Stimulated activated memory B cell treated with anti-CD40 and anti-IgM and Interleukin-4, amounts not matched to agents 10 μg/mL and 1 μg/mL and 100 μg/mL, for 72 hours (primary cell): ENCODE measurements around the gene LKAAEAR1.

ENCODE experiments used
- ATAC-seq: fragments of 150-1000 bp; cut with Tn5 transposase; 2 replicates; pipeline ENCODE4 v1.10.0; 2021
- H3K27ac Mint-ChIP-seq: one replicate; pipeline ENCODE4 v1.8.0; 2022; ENCODE audit warnings: mild to moderate bottlenecking, mixed read lengths
- H3K27me3 Mint-ChIP-seq: one replicate; pipeline ENCODE4 v1.8.0; 2022; ENCODE audit warnings: mixed read lengths
- H3K36me3 Mint-ChIP-seq: one replicate; pipeline ENCODE4 v1.8.0; 2022; ENCODE audit warnings: mixed read lengths
- H3K4me1 Mint-ChIP-seq: one replicate; pipeline ENCODE4 v1.8.0; 2022; ENCODE audit warnings: mixed read lengths
- H3K4me3 Mint-ChIP-seq: one replicate; pipeline ENCODE4 v1.8.0; 2022; ENCODE audit warnings: mild to moderate bottlenecking, moderate library complexity, mixed read lengths
- H3K9me3 Mint-ChIP-seq: one replicate; pipeline ENCODE4 v1.8.0; 2022; ENCODE audit warnings: mixed read lengths

The LKAAEAR1 gene

DNA sequence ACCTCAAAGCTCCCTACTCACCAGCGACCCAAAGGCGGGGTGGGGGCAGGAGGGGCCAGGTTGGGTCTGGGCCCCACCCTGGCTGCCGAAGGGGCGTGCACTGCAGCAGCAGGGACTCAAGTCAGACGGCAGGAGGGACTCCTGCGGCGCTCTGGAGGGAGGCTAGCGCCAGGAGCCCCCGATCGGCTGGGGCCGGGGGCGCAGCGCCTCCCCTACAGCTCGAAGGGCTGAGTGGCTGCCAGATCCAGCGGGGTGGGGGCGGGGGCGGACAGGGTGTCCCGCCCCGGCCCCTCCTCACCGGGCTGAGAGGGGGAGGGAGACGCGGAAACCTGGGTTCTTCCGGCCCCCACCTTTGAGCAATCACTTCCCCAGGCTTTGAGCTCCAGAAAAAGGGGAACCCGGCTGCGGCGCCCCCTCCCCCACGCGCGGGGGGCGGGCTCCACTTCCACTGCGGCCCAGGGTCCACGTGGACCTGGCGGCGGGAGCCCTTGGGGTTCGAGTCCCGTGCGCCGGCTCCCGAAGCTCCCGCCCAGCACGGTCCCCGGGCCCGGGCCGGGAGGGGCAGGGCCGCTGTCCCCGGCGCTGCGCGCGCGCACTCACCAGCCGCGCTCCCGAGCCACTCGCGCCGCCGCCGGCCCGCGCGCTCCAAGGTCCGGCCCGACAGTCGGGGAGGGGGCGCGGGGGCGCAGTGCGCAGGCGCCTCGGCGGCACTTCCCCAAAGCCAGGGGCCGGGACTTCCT lies 4.8 kb downstream of the LKAAEAR1 start, which contains the start of gene RGS19:
Gene RGS19 (minus strand): TSS at position 246 of the 740 bp plus-strand sequence. CDS start 2,632 bp downstream, outside the sequence.
- peak; percentile 65 for ATAC-seq
- Mint-ChIP-seq H3K27ac (peak within 1 kb of the TSS; percentile 96), H3K4me1 (peaks cover 70% of the 10 kb centered on the region), H3K27me3 (peaks cover 3% of the 10 kb centered on the region), H3K36me3 (peaks cover 17% of the 10 kb centered on the region), H3K9me3 (no peaks in the 10 kb centered on the region), H3K4me3 (peak within 1 kb of the TSS; percentile 97)

DNA sequence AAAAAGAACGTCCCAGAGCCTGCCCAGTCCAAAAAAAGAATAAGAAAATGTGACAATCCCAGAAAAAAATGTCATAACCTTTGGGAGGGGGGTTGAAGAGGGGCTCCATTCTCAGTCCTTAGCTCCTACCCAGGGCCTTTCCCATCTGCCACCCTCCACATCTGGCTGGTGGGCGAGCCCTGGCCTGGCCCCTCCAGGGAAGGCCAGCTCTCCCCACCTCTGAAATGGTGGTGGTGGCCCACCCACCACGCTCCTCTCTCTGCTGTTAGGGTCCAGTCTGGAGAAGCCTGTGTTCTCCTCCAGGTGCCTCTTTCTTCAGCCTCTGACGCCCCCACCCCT lies 5.3 kb downstream of the LKAAEAR1 start:
- Mint-ChIP-seq H3K36me3 (peaks cover 22% of the 10 kb centered on the region), H3K27me3 (no peaks in the 10 kb centered on the region), H3K4me3 (peak overlapping the region; percentile 97), H3K9me3 (no peaks in the 10 kb centered on the region), H3K4me1 (peaks cover 71% of the 10 kb centered on the region), H3K27ac (peak overlapping the region; percentile 96)
- ATAC-seq: no peak

DNA sequence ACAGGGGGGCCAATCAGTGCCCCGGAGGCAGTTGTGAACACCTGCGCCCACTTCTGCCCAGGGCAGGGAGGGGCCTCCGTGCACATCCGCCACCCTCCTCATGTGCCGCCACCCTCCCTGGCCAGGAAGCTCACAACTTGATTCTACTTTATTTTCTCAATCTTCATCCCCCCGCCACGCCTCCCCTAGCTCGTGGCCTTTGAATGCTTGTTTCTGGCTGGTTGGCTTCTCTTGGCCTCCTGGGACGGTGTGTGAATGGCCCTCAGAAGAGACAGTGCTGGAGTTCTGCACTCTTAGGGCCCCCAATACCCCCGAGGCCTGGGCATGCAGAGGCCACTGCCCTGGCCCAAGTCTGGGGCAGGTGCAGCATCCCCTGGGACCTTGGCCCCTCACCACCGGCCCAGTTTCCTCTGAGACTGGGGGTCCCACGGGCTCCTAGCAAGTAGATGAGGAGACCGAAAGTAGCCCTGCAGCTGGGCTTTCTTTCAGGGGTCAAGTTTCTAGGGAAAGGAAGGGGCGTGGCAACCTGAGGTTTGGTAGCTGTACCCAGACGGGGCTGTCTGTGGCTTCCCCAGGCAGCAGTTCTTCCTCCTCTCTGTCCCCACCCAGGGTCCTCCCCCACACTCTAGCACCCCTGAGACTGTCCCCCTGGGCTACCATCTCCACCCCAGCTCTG lies 6.2 kb downstream of the LKAAEAR1 start:
- H3K27me3 Mint-ChIP-seq: no peaks in the 10 kb centered on the region
- H3K4me1 Mint-ChIP-seq: peaks cover 66% of the 10 kb centered on the region
- H3K4me3 Mint-ChIP-seq: peak overlapping the region; percentile 97
- peak; percentile 70 for ATAC-seq
- peaks cover 29% of the 10 kb centered on the region for H3K36me3 Mint-ChIP-seq
- H3K27ac Mint-ChIP-seq: peak overlapping the region; percentile 96
- H3K9me3 Mint-ChIP-seq: no peaks in the 10 kb centered on the region

DNA sequence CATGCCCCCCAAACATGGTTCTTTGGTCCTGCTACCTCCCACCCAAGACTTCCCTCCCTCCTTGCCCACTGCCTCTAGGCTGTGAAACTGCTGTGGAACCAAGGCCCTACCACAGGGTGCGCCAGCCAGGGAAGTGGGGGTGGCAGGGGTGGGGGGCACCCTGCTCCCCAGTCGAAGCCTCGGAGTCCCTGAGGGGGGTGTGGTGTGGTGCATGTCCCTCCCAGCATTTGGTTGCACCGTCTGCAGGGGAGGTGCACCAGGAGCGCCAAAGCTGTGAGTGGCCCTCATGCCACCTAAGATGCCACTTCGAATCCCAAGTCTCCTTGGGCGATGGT lies 6.7 kb downstream of the LKAAEAR1 start:
- peaks cover 64% of the 10 kb centered on the region for H3K4me1 Mint-ChIP-seq
- H3K9me3 Mint-ChIP-seq: no peaks in the 10 kb centered on the region
- peak overlapping the region; percentile 96 for H3K27ac Mint-ChIP-seq
- H3K4me3 Mint-ChIP-seq: peak overlapping the region; percentile 97
- no peaks in the 10 kb centered on the region for H3K27me3 Mint-ChIP-seq
- peaks cover 32% of the 10 kb centered on the region for H3K36me3 Mint-ChIP-seq
- no peak for ATAC-seq

DNA sequence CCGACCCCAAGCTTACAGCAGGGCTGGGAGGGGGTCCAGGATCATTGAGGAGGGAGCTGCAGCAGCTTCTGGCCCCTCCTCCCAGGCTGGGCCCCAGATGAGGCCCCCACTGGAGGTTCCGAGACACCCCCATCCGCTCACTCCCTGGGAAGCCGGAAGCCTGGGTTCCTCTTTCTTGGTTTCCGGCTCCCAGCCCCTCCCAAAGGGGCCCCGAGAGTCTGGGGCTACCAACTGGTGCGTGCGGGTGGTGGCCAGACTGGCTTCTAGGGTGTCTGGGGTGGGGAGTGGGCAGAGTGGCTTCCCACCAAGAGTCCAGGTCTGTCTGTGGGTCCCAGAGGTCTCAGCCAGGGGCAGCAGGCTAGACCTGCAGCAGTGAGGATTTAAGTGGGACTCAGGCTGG lies 7.1 kb downstream of the LKAAEAR1 start:
- H3K27ac Mint-ChIP-seq: peak overlapping the region; percentile 96
- no peaks in the 10 kb centered on the region for H3K27me3 Mint-ChIP-seq
- no peaks in the 10 kb centered on the region for H3K9me3 Mint-ChIP-seq
- H3K4me1 Mint-ChIP-seq: peaks cover 64% of the 10 kb centered on the region
- peaks cover 36% of the 10 kb centered on the region for H3K36me3 Mint-ChIP-seq
- ATAC-seq: peak; percentile 26
- H3K4me3 Mint-ChIP-seq: peak overlapping the region; percentile 97

DNA sequence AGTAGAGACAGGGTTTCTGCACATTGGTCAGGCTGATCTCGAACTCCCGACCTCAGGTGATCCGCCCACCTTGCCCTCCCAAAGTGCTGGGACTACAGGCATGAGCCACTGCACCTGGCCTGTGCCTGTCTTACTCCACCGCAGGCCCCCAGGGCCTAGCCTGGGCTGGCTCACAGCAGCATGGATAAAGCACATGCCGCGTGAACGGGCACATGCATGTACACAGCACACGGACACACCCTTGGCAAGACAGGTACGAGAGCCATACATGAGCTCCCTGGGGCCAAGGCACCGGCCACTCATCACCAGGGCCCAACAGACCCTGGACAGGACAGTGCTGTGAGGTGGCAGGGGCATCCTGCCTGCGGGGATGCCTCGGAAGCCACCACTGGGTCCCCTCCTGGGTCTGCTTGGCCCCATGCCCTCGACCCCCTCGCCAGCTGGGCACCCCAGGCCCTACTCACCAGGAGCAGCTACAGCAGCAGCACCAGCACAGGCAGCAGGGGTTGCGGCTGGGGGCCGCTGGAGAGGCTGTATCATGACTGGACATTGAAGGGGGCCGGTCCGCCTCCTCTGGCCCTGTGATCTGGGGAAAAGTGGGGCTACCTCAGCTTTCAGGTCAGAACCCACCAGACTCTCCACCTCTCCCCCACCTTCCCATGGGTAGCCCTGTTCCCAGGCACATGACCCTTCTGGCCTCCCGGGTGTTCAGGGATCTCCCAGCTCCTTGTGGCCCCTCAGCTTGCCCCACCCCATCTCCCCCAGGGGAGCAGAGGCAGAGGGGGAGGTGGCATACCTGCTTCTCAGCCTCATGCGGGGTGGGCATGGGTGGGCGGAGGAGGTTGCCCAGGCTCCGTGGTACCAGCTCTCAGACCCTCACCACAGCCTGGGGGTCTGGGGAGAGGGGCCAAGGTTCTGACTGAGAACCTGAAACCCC lies 7.9 kb downstream of the LKAAEAR1 start:
- H3K27me3 Mint-ChIP-seq: no peaks in the 10 kb centered on the region
- peak overlapping the region; percentile 97 for H3K4me3 Mint-ChIP-seq
- H3K9me3 Mint-ChIP-seq: no peaks in the 10 kb centered on the region
- peaks cover 37% of the 10 kb centered on the region for H3K36me3 Mint-ChIP-seq
- peaks cover 64% of the 10 kb centered on the region for H3K4me1 Mint-ChIP-seq
- ATAC-seq: no peak
- peak overlapping the region; percentile 96 for H3K27ac Mint-ChIP-seq

DNA sequence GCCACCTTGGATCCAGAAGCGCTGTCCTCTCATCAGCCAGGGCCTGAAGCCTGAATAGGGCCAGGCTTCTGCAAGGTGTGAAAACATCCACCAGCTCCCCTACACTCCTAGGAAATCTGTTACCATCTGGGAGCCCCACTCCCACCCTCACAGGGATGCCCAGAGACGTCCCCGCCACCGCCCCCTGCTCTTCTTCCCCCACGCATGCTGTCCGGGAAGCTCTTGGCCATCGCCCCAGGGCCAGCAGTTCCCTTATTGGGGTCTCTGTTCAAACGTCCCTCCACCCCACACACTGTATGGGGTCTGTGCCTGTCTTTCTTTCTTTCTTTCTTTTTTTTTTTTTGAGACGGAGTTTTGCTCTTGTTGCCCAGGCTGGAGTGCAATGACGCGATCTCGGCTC lies 8.6 kb downstream of the LKAAEAR1 start:
- H3K4me1 Mint-ChIP-seq: peaks cover 71% of the 10 kb centered on the region
- H3K9me3 Mint-ChIP-seq: no peaks in the 10 kb centered on the region
- H3K36me3 Mint-ChIP-seq: peaks cover 37% of the 10 kb centered on the region
- H3K27me3 Mint-ChIP-seq: no peaks in the 10 kb centered on the region
- H3K27ac Mint-ChIP-seq: peak overlapping the region; percentile 96
- no peak overlapping the region for H3K4me3 Mint-ChIP-seq
- ATAC-seq: no peak

DNA sequence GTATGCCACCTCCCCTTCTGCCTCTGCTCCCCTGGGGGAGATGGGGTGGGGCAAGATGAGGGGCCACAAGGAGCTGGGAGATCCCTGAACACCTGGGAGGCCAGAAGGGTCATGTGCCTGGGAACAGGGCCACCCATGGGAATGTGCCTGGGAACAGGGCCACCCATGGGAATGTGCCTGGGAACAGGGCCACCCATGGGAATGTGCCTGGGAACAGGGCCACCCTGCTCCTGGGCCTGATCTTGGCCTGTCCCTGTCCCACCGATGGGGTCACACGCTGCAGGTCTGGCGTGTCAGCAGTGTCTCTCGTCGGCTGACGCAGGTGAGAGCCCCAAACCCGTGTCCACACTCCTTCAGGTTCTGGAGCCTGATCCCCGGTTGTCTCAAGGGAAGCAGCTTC lies 9.2 kb downstream of the LKAAEAR1 start:
- ATAC-seq: no peak
- peaks cover 67% of the 10 kb centered on the region for H3K4me1 Mint-ChIP-seq
- peaks cover 37% of the 10 kb centered on the region for H3K36me3 Mint-ChIP-seq
- no peaks in the 10 kb centered on the region for H3K9me3 Mint-ChIP-seq
- no peaks in the 10 kb centered on the region for H3K27me3 Mint-ChIP-seq
- no peak overlapping the region for H3K4me3 Mint-ChIP-seq
- no peak overlapping the region for H3K27ac Mint-ChIP-seq

DNA sequence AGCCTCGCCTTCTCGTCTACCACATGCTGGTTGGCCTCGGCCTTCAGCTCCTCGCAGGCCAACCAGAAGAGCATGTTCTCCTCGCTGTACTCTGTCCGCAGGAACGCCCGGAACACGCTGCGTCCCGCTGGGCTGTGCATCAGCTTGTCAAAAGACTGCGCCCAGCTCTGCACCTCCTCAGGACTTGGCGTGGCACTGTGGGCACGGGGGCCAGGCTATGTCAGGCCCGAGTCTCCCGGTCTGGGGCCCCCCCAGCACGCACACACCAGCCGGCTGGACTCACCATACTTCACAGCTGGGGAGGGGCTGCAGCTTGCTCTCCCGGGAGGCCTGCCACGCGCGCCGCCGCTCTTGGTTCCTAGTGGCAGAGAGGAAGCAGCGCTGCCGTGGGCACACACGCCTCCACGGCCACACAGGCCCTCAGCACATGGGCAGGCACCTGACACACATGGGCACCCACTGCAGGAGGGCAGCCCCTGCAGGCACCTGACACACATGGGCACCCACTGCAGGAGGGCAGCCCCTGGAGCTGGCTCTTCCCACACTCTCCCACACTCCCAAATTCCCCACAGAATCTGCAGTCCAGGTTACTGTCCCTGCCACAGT lies 9.9 kb downstream of the LKAAEAR1 start:
- Mint-ChIP-seq H3K4me3 (no peak overlapping the region), H3K27me3 (no peaks in the 10 kb centered on the region), H3K9me3 (no peaks in the 10 kb centered on the region), H3K27ac (peak overlapping the region; percentile 48), H3K36me3 (peaks cover 37% of the 10 kb centered on the region), H3K4me1 (peaks cover 66% of the 10 kb centered on the region)
- no peak for ATAC-seq

DNA sequence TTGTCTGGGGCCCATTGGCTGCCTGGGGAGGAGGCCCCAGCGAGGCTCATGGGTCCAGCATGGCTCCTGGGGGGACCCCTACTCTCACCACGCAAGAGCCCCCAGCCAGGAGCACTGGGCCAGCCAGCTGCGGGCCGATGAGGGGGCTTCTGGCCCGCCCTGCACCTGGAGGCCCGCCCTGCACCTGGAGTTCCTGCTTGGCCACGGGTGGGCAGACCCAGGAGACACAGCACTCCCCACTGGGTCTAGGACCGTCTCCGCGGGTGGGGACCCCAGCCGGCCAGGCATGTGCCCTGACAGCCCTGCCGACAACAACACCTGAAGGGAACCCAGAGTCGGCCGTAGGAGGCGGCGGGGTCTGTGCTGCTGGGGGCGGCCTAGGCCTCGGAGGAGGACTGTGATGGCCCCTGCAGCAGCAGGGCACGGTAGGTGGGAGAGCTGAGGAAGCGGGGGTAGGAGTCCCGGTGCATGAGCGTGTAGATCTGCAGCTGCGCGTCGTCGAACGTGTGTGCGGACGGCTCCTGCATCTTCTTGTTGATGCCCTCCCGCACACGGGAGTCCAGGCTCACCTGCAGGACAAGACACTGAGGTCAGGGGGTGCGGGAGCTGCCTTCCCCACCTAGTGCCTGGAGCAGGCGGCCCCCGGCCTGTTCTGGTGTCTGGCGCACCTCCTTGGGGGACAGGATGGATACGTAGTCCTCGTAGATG lies 10.6 kb downstream of the LKAAEAR1 start:
- H3K9me3 Mint-ChIP-seq: no peaks in the 10 kb centered on the region
- H3K36me3 Mint-ChIP-seq: peaks cover 37% of the 10 kb centered on the region
- ATAC-seq: no peak
- H3K27ac Mint-ChIP-seq: peak overlapping the region; percentile 48
- no peaks in the 10 kb centered on the region for H3K27me3 Mint-ChIP-seq
- H3K4me1 Mint-ChIP-seq: peaks cover 66% of the 10 kb centered on the region
- H3K4me3 Mint-ChIP-seq: no peak overlapping the region

DNA sequence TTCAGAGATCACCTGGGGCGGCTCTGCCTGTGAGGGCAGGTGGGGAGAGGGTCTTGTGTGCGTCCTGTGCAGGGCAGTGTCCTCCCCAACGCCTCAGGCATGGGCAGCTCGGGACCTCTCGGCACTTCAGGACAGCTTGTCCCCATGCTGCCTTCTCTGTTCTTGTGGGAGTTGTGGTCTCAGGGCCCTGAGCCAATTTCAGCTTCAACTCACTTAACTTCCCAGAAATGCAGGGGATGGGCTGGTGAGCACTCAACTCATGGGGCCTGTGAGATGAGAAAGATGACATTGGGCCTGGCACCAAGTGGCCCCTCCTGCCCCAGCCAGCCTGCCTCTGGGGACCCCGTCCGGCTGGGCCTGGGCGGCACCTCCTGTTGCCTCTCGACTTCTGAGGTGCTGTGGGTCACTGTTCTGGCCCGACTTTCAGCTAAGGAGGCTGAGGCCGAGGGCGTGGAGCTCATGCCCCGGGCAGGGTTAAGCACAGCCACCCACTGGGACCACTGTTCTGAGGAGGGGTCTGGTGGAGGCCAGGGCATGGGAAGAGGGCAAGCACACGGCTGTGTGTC lies 11.6 kb downstream of the LKAAEAR1 start:
- H3K27me3 Mint-ChIP-seq: no peaks in the 10 kb centered on the region
- H3K27ac Mint-ChIP-seq: peak overlapping the region; percentile 71
- no peak overlapping the region for H3K4me3 Mint-ChIP-seq
- H3K4me1 Mint-ChIP-seq: peaks cover 68% of the 10 kb centered on the region
- no peaks in the 10 kb centered on the region for H3K9me3 Mint-ChIP-seq
- peaks cover 37% of the 10 kb centered on the region for H3K36me3 Mint-ChIP-seq
- no peak for ATAC-seq

DNA sequence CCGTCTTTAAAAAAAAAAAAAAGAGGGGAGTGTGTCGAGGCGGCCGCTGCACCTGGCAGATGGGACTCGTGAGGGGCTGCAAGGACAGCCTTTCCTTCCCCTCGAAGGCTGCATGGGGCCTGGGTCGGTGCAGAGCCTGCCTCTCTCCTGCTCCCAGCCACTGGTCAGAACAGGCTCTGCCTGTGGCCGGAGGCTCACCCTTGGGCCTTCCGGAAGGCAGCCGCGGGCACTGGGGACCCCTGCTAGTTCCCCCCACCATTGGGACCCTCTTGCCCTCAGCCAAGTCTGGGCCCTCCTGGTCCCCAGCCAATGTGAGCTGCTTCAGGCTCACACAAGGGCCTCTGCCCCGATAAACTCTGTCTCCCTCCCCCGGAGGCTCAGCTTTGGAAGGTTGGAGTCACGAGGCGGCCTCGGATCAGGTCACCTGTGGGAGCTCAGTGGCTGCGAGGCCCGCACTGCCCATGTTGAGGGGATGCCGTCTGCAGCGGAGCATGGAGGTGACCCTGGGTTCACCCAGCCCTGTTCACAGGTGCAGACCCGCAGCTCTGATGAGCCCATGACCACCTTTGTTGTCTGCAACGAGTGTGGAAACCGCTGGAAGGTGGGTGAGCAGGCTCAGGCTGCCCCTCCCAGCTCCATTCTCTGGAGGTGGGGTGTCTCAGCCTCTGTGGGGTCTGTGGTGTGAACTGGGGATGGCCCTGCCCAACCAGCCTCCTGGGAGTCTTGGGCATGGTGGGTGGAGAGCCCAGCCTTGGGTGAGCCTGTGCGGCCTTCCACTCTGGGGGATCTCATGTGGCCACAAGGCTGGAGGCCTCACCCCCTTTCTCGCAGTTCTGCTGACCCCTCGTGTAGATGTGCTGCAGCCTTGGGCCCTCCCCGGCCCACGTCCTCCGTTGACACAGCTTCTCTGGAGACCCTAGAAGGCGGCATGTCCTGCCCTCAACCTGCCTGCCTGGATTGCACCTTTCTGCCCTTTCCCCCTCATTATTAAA lies 12.6 kb downstream of the LKAAEAR1 start:
- ATAC-seq: no peak
- no peak overlapping the region for H3K4me3 Mint-ChIP-seq

DNA sequence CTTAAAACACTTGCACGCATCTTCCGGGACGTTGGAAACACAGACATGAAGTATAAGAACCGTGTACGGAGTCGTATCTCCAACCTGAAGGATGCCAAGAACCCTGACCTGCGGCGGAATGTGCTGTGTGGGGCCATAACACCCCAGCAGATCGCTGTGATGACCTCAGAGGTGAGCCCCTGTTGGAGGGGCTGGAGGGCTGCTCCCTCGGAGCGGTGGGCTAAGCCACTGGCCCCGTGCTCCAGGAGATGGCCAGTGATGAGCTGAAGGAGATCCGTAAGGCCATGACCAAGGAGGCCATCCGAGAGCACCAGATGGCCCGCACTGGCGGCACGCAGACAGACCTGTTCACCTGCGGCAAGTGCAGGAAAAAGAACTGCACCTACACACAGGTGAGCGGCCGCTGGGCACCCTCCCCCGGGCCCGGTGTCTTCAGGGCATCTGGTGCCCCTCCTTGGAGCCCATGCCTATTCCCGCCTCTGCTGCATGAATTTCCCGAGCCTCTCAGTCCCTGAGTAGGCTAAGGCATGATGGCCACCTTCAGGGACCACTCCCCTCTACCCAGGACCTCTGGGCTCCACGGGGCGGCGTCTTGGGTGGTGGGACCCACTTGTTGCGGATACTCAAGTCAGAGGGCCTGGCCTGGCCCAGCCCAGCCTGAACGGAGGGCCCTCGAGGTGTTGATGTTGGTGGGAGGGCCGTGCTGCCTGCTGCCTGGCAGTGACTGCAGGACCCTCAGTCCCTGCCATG lies 13.8 kb downstream of the LKAAEAR1 start:
- Mint-ChIP-seq H3K27me3 (no peaks in the 10 kb centered on the region), H3K9me3 (no peaks in the 10 kb centered on the region), H3K27ac (no peak overlapping the region), H3K4me3 (no peak overlapping the region), H3K36me3 (peaks cover 30% of the 10 kb centered on the region), H3K4me1 (peaks cover 68% of the 10 kb centered on the region)
- no peak for ATAC-seq

More for the DNA sequence above, 12.6 kb downstream of the LKAAEAR1 start:
- Mint-ChIP-seq H3K9me3 (no peaks in the 10 kb centered on the region), H3K27ac (peak overlapping the region; percentile 71), H3K4me1 (peaks cover 68% of the 10 kb centered on the region), H3K27me3 (no peaks in the 10 kb centered on the region), H3K36me3 (peaks cover 37% of the 10 kb centered on the region)
